OCI-LY7 (cell line): ENCODE results near the gene SIL1. TPM values are rescaled to one million over a fixed set of nuclear protein-coding genes. Genes with fewer than 3 reads are reported as not detected.
A peak's percentile ranks its signal among the peaks of the same experiment; 100 is the strongest.

Experiments
- BruUV-seq: library from RNA; stranded (reverse); fragments of 400-500 nt; replicated peaks from 2 replicates; lab custom pipeline; 2021; lab: Mats Ljungman, UMichigan
- CTCF ChIA-PET: fragments of 300-600 bp; sonication (Branson Sonifier 250); formaldehyde crosslinking; loops from one replicate; lab custom pipeline; 2022; ENCODE audit warnings: antibody characterized with exemption; ENCODE audit not compliant: unreplicated experiment; lab: Charles Lee
- POLR2A ChIA-PET: fragments of 300-600 bp; sonication (Branson Sonifier 250); formaldehyde crosslinking; loops from one replicate; lab custom pipeline; 2022; ENCODE audit warnings: antibody characterized with exemption; lab: Charles Lee
- DNase-seq: peaks from one replicate; pipeline ENCODE4 v3.0.0-alpha.2; 2015; ENCODE audit warnings: low spot score
- H2AFZ ChIP-seq: fragments of 200-600 bp; sonication (generic), shearing (Covaris generic); 2 replicates; pipeline ENCODE4 v1.6.1; 2014; ENCODE audit warnings: mild to moderate bottlenecking, antibody characterized with exemption, low read length, moderate library complexity
- H3K27ac ChIP-seq: fragments of 200-600 bp; sonication (generic); 2 replicates; pipeline ENCODE4 v1.5.1; 2014; ENCODE audit warnings: mixed run types, low read depth, mild to moderate bottlenecking, moderate library complexity, low read length, inconsistent platforms; ENCODE audit not compliant: poor library complexity, severe bottlenecking
- H3K36me3 ChIP-seq: fragments of 200-600 bp; sonication (generic); 2 replicates; pipeline ENCODE4 v1.6.1; 2014; ENCODE audit warnings: mild to moderate bottlenecking, antibody characterized with exemption, low read length, moderate library complexity, mixed read lengths; ENCODE audit not compliant: insufficient read depth
- H3K4me1 ChIP-seq: fragments of 200-600 bp; sonication (generic); 2 replicates; pipeline ENCODE4 v1.5.1; 2014; ENCODE audit warnings: mild to moderate bottlenecking, low read length; ENCODE audit not compliant: insufficient read depth, poor library complexity, severe bottlenecking
- H3K4me2 ChIP-seq: fragments of 200-600 bp; sonication (generic); 2 replicates; pipeline ENCODE4 v1.6.1; 2014; ENCODE audit warnings: mild to moderate bottlenecking, low read length
- H3K4me3 ChIP-seq: fragments of 200-600 bp; sonication (generic); 2 replicates; pipeline ENCODE4 v1.5.1; 2014; ENCODE audit warnings: mild to moderate bottlenecking, low read depth, low read length; ENCODE audit not compliant: poor library complexity, severe bottlenecking
- H3K79me2 ChIP-seq: fragments of 200-600 bp; sonication (generic); 2 replicates; pipeline ENCODE4 v1.6.1; 2016; ENCODE audit warnings: low read depth, mild to moderate bottlenecking, low read length, moderate library complexity, mixed read lengths; ENCODE audit not compliant: insufficient read depth
- H3K9me2 ChIP-seq: fragments of 200-600 bp; sonication (generic); 2 replicates; pipeline ENCODE4 v1.6.1; 2016; ENCODE audit warnings: mild to moderate bottlenecking, low read length, mixed read lengths; ENCODE audit not compliant: insufficient read depth
- H3K9me3 ChIP-seq: fragments of 200-600 bp; sonication (generic); 2 replicates; pipeline ENCODE4 v1.6.1; 2014; ENCODE audit warnings: mild to moderate bottlenecking, mixed run types, low read length, mixed read lengths
- H4K20me1 ChIP-seq: fragments of 200-600 bp; sonication (generic); 2 replicates; pipeline ENCODE4 v1.6.1; 2014; ENCODE audit warnings: mild to moderate bottlenecking, antibody characterized with exemption, low read length, moderate library complexity, mixed read lengths; ENCODE audit not compliant: insufficient read depth
- EZH2phosphoT487 ChIP-seq: fragments of 200-600 bp; sonication (generic); IDR thresholded peaks from 2 replicates; pipeline ENCODE4 v1.6.1; 2018; ENCODE audit warnings: low read depth, borderline replicate concordance, mild to moderate bottlenecking, mixed run types, antibody characterized with exemption, low read length, moderate library complexity, mixed read lengths
- intact Hi-C: fragments of 100-400 bp; cut with micrococcal nuclease; formaldehyde crosslinking; loops from one replicate; pipeline ENCODE4 v1.10.0; 2022; ENCODE audit not compliant: unreplicated experiment
- total RNA-seq, 2 experiments: library from RNA; depleted of rRNA in 1 of 2; stranded (reverse); fragments of >200 nt in 1 of 2; shearing (Covaris generic) in 1 of 2; gene quantifications; 2 replicates each; pipeline ENCODE4 v1.2.3, GENCODE V29; 2014 to 2022
- TF ChIP-seq, protein P1 (sequence below): fragments of 200-600 bp; sonication (generic); conservative IDR thresholded peaks from 2 replicates; pipeline ENCODE4 v1.5.1; 2014; ENCODE audit warnings: mild to moderate bottlenecking, antibody characterized with exemption, low read length, moderate library complexity, mixed read lengths

The SIL1 gene
- total RNA-seq, 2 experiments from 2014 or later = 9.2 to 22.8 TPM

DNA sequence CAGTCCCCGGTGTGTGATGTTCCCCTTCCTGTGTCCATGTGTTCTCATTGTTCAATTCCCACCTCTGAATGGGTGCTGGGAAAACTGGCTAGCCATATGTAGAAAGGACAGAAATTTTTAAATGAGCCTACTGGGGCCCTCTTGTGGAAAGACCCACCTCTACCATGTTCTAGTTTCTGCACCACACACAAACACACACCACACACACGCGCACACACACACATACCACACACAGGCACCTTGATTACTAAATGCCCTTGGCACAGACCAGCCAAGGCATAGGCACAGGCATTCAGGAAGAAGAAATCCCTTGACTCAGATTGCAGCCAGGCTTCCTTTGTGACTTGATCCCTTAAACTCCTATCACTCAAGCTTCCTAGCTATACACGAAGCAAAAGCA, 60.5 kb downstream of the SIL1 start:
- POLR2A ChIA-PET = interaction anchor here (0.6 kb wide), 1 partner anchor 195 kb away, joined by 5 read pairs; no protein-coding TSS in a partner anchor
- Histone ChIP-seq H3K4me3 (no peak overlapping the region), H3K9me2 (no peaks in the 10 kb centered on the region), H2AFZ (no peak overlapping the region), H3K79me2 (no peaks in the 10 kb centered on the region), H4K20me1 (no peaks in the 10 kb centered on the region; the same call in 1 of the 2 replicates), H3K4me1 (no peaks in the 10 kb centered on the region), H3K27ac (no peak overlapping the region), H3K36me3 (no peaks in the 10 kb centered on the region), H3K4me2 (no peak overlapping the region), H3K9me3 (no peaks in the 10 kb centered on the region)
- peak; percentile 2 for DNase-seq
- no TSS peak for BruUV-seq
- intact Hi-C loops = no loop called here
- TF ChIP-seq, protein P1, sequence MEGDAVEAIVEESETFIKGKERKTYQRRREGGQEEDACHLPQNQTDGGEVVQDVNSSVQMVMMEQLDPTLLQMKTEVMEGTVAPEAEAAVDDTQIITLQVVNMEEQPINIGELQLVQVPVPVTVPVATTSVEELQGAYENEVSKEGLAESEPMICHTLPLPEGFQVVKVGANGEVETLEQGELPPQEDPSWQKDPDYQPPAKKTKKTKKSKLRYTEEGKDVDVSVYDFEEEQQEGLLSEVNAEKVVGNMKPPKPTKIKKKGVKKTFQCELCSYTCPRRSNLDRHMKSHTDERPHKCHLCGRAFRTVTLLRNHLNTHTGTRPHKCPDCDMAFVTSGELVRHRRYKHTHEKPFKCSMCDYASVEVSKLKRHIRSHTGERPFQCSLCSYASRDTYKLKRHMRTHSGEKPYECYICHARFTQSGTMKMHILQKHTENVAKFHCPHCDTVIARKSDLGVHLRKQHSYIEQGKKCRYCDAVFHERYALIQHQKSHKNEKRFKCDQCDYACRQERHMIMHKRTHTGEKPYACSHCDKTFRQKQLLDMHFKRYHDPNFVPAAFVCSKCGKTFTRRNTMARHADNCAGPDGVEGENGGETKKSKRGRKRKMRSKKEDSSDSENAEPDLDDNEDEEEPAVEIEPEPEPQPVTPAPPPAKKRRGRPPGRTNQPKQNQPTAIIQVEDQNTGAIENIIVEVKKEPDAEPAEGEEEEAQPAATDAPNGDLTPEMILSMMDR = peak; percentile 45; the same call in 1 of the 2 replicates
- TF ChIP-seq EZH2phosphoT487 = no peak
- CTCF ChIA-PET = no interaction called here

- H3K4me2 ChIP-seq = no peak overlapping the region
- DNase-seq = no peak
- H3K4me1 ChIP-seq = no peaks in the 10 kb centered on the region
- no peak overlapping the region for H2AFZ ChIP-seq
- H3K9me3 ChIP-seq = no peaks in the 10 kb centered on the region
- no peaks in the 10 kb centered on the region for H3K36me3 ChIP-seq
- no TSS peak for BruUV-seq
- CTCF ChIA-PET = interaction anchor here (0.6 kb wide), 1 partner anchor 255 kb away, joined by 3 read pairs; no protein-coding TSS in a partner anchor
- no peak overlapping the region for H3K4me3 ChIP-seq
- no peaks in the 10 kb centered on the region for H3K9me2 ChIP-seq
- H4K20me1 ChIP-seq = no peaks in the 10 kb centered on the region; the same call in 1 of the 2 replicates
- H3K27ac ChIP-seq = no peak overlapping the region
- intact Hi-C loops = no loop called here
- TF ChIP-seq, protein P1 = no peak
- TF ChIP-seq EZH2phosphoT487 = no peak
- no peaks in the 10 kb centered on the region for H3K79me2 ChIP-seq
- POLR2A ChIA-PET = interaction anchor here (0.6 kb wide), 3 partner anchors 36 to 517 kb away, joined by 3 to 5 read pairs (median 4); no protein-coding TSS in a partner anchor
Observed at GRCh38 chr5:139134906-139135305, 63.3 kb downstream of the SIL1 start.

DNA sequence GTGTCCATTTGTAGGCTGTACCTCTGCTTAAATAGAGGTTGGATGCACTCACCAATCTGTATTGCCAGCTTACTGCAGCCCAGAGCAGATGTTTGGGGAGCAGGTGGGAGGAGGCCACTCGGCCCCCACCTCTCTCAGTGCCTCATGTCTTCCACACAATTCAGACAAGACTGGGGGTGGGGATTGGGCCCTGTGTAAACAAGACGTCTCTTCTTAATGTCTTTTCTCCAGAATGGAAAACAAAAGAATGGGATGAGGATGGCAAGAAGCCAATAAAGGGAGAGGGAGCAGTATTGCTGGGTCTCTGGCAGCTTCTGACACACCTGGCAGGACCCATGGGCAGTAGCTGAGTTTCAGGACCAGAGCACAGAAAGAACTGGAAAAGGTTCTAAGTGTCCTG, 64.9 kb downstream of the SIL1 start:
- intact Hi-C loops = no loop called here
- Histone ChIP-seq H3K79me2 (no peaks in the 10 kb centered on the region), H3K4me2 (no peak overlapping the region), H3K4me1 (no peaks in the 10 kb centered on the region), H3K9me2 (no peaks in the 10 kb centered on the region), H3K36me3 (no peaks in the 10 kb centered on the region), H3K27ac (no peak overlapping the region), H3K4me3 (no peak overlapping the region), H3K9me3 (no peaks in the 10 kb centered on the region), H4K20me1 (no peaks in the 10 kb centered on the region; the same call in 1 of the 2 replicates), H2AFZ (no peak overlapping the region)
- DNase-seq = no peak
- BruUV-seq = no TSS peak
- no peak for TF ChIP-seq EZH2phosphoT487
- TF ChIP-seq, protein P1 = no peak
- ChIA-PET CTCF (no interaction called here), POLR2A (interaction anchor here (0.6 to 1.1 kb wide), 2 partner anchors 7 to 26 kb away, joined by 3 to 4 read pairs; no protein-coding TSS in a partner anchor)
